ENCODE data around the gene FGF14.

FGF14 gene

GRCh38 chr13:102369302-102369701 is 32.5 kb downstream of the FGF14 start:
- Histone ChIP-seq H3K4me1 (ENCODE audit: control insufficient read depth in 1 of 2, insufficient read depth in 2 of 2, low read length in 2 of 2) (no peaks in the 10 kb centered on the region), H3K9ac (ENCODE audit: low read depth in 1 of 2, low read length in 2 of 2) (no peak overlapping the region), H3K9me3 (ENCODE audit: control insufficient read depth in 1 of 2, low read length in 2 of 2) (no peaks in the 10 kb centered on the region), H3K27me3 (ENCODE audit: control insufficient read depth in 1 of 2, insufficient read depth in 2 of 2, low read length in 2 of 2) (no peaks in the 10 kb centered on the region), H3K36me3 (ENCODE audit: control insufficient read depth in 1 of 2, insufficient read depth in 2 of 2, low read length in 2 of 2) (no peaks in the 10 kb centered on the region), H3K27ac (ENCODE audit: low read depth, low read length) (no peak overlapping the region), H3K4me3 (ENCODE audit: low read depth in 1 of 2, low read length in 2 of 2) (no peak overlapping the region)

GRCh38 chr13:102367836-102368235 is 34.0 kb downstream of the FGF14 start:
- no peak overlapping the region for H3K9ac ChIP-seq (ENCODE audit: low read depth in 1 of 2, low read length in 2 of 2)

GRCh38 chr13:102361113-102361512 is 40.7 kb downstream of the FGF14 start:
- Histone ChIP-seq H3K27me3 (ENCODE audit: control insufficient read depth in 1 of 2, insufficient read depth in 2 of 2, low read length in 2 of 2) (no peaks in the 10 kb centered on the region), H3K9ac (ENCODE audit: low read depth in 1 of 2, low read length in 2 of 2) (no peak overlapping the region), H3K4me1 (ENCODE audit: control insufficient read depth in 1 of 2, insufficient read depth in 2 of 2, low read length in 2 of 2) (no peaks in the 10 kb centered on the region), H3K36me3 (ENCODE audit: control insufficient read depth in 1 of 2, insufficient read depth in 2 of 2, low read length in 2 of 2) (no peaks in the 10 kb centered on the region), H3K9me3 (ENCODE audit: control insufficient read depth in 1 of 2, low read length in 2 of 2) (no peaks in the 10 kb centered on the region), H3K4me3 (ENCODE audit: low read depth in 1 of 2, low read length in 2 of 2) (no peak overlapping the region), H3K27ac (ENCODE audit: low read depth, low read length) (no peak overlapping the region)

More at GRCh38 chr13:102367836-102368235, 34.0 kb downstream of the FGF14 start:
- no peaks in the 10 kb centered on the region for H3K4me1 ChIP-seq (ENCODE audit: control insufficient read depth in 1 of 2, insufficient read depth in 2 of 2, low read length in 2 of 2)
- no peak overlapping the region for H3K27ac ChIP-seq (ENCODE audit: low read depth, low read length)
- H3K9me3 ChIP-seq (ENCODE audit: control insufficient read depth in 1 of 2, low read length in 2 of 2), result no peaks in the 10 kb centered on the region
- H3K27me3 ChIP-seq (ENCODE audit: control insufficient read depth in 1 of 2, insufficient read depth in 2 of 2, low read length in 2 of 2), result no peaks in the 10 kb centered on the region
- no peak overlapping the region for H3K4me3 ChIP-seq (ENCODE audit: low read depth in 1 of 2, low read length in 2 of 2)
- H3K36me3 ChIP-seq (ENCODE audit: control insufficient read depth in 1 of 2, insufficient read depth in 2 of 2, low read length in 2 of 2), result no peaks in the 10 kb centered on the region

GRCh38 chr13:102359264-102359663 is 42.6 kb downstream of the FGF14 start:
- no peaks in the 10 kb centered on the region for H3K9me3 ChIP-seq (ENCODE audit: control insufficient read depth in 1 of 2, low read length in 2 of 2)
- H3K36me3 ChIP-seq (ENCODE audit: control insufficient read depth in 1 of 2, insufficient read depth in 2 of 2, low read length in 2 of 2), result no peaks in the 10 kb centered on the region
- no peak overlapping the region for H3K4me3 ChIP-seq (ENCODE audit: low read depth in 1 of 2, low read length in 2 of 2)
- H3K27ac ChIP-seq (ENCODE audit: low read depth, low read length), result no peak overlapping the region
- H3K4me1 ChIP-seq (ENCODE audit: control insufficient read depth in 1 of 2, insufficient read depth in 2 of 2, low read length in 2 of 2), result no peaks in the 10 kb centered on the region
- no peaks in the 10 kb centered on the region for H3K27me3 ChIP-seq (ENCODE audit: control insufficient read depth in 1 of 2, insufficient read depth in 2 of 2, low read length in 2 of 2)
- no peak overlapping the region for H3K9ac ChIP-seq (ENCODE audit: low read depth in 1 of 2, low read length in 2 of 2)

GRCh38 chr13:102355251-102355650 is 46.6 kb downstream of the FGF14 start:
- Histone ChIP-seq H3K9me3 (ENCODE audit: control insufficient read depth in 1 of 2, low read length in 2 of 2) (no peaks in the 10 kb centered on the region), H3K4me3 (ENCODE audit: low read depth in 1 of 2, low read length in 2 of 2) (no peak overlapping the region), H3K9ac (ENCODE audit: low read depth in 1 of 2, low read length in 2 of 2) (no peak overlapping the region), H3K36me3 (ENCODE audit: control insufficient read depth in 1 of 2, insufficient read depth in 2 of 2, low read length in 2 of 2) (no peaks in the 10 kb centered on the region), H3K27ac (ENCODE audit: low read depth, low read length) (no peak overlapping the region), H3K27me3 (ENCODE audit: control insufficient read depth in 1 of 2, insufficient read depth in 2 of 2, low read length in 2 of 2) (no peaks in the 10 kb centered on the region), H3K4me1 (ENCODE audit: control insufficient read depth in 1 of 2, insufficient read depth in 2 of 2, low read length in 2 of 2) (no peaks in the 10 kb centered on the region)

- Histone ChIP-seq H3K36me3 (ENCODE audit: control insufficient read depth in 1 of 2, insufficient read depth in 2 of 2, low read length in 2 of 2) (no peaks in the 10 kb centered on the region), H3K9ac (ENCODE audit: low read depth in 1 of 2, low read length in 2 of 2) (no peak overlapping the region), H3K27ac (ENCODE audit: low read depth, low read length) (no peak overlapping the region), H3K4me1 (ENCODE audit: control insufficient read depth in 1 of 2, insufficient read depth in 2 of 2, low read length in 2 of 2) (no peaks in the 10 kb centered on the region), H3K4me3 (ENCODE audit: low read depth in 1 of 2, low read length in 2 of 2) (no peak overlapping the region), H3K27me3 (ENCODE audit: control insufficient read depth in 1 of 2, insufficient read depth in 2 of 2, low read length in 2 of 2) (no peaks in the 10 kb centered on the region), H3K9me3 (ENCODE audit: control insufficient read depth in 1 of 2, low read length in 2 of 2) (no peaks in the 10 kb centered on the region)
Measured at GRCh38 chr13:102354011-102354410, 47.8 kb downstream of the FGF14 start.

- H3K9ac ChIP-seq (ENCODE audit: low read depth in 1 of 2, low read length in 2 of 2), result no peak overlapping the region
- H3K27me3 ChIP-seq (ENCODE audit: control insufficient read depth in 1 of 2, insufficient read depth in 2 of 2, low read length in 2 of 2), result no peaks in the 10 kb centered on the region
- no peak overlapping the region for H3K27ac ChIP-seq (ENCODE audit: low read depth, low read length)
- H3K36me3 ChIP-seq (ENCODE audit: control insufficient read depth in 1 of 2, insufficient read depth in 2 of 2, low read length in 2 of 2), result no peaks in the 10 kb centered on the region
- H3K4me1 ChIP-seq (ENCODE audit: control insufficient read depth in 1 of 2, insufficient read depth in 2 of 2, low read length in 2 of 2), result no peaks in the 10 kb centered on the region
- no peaks in the 10 kb centered on the region for H3K9me3 ChIP-seq (ENCODE audit: control insufficient read depth in 1 of 2, low read length in 2 of 2)
- H3K4me3 ChIP-seq (ENCODE audit: low read depth in 1 of 2, low read length in 2 of 2), result no peak overlapping the region
Measured at GRCh38 chr13:102351521-102351920, 50.3 kb downstream of the FGF14 start.

- Histone ChIP-seq H3K36me3 (ENCODE audit: control insufficient read depth in 1 of 2, insufficient read depth in 2 of 2, low read length in 2 of 2) (no peaks in the 10 kb centered on the region), H3K27ac (ENCODE audit: low read depth, low read length) (no peak overlapping the region), H3K27me3 (ENCODE audit: control insufficient read depth in 1 of 2, insufficient read depth in 2 of 2, low read length in 2 of 2) (no peaks in the 10 kb centered on the region), H3K4me3 (ENCODE audit: low read depth in 1 of 2, low read length in 2 of 2) (no peak overlapping the region), H3K9me3 (ENCODE audit: control insufficient read depth in 1 of 2, low read length in 2 of 2) (no peaks in the 10 kb centered on the region), H3K9ac (ENCODE audit: low read depth in 1 of 2, low read length in 2 of 2) (no peak overlapping the region), H3K4me1 (ENCODE audit: control insufficient read depth in 1 of 2, insufficient read depth in 2 of 2, low read length in 2 of 2) (no peaks in the 10 kb centered on the region)
Measured at GRCh38 chr13:102347490-102347889, 54.4 kb downstream of the FGF14 start.

- H3K9me3 ChIP-seq (ENCODE audit: control insufficient read depth in 1 of 2, low read length in 2 of 2), result no peaks in the 10 kb centered on the region
- no peaks in the 10 kb centered on the region for H3K36me3 ChIP-seq (ENCODE audit: control insufficient read depth in 1 of 2, insufficient read depth in 2 of 2, low read length in 2 of 2)
- no peak overlapping the region for H3K4me3 ChIP-seq (ENCODE audit: low read depth in 1 of 2, low read length in 2 of 2)
- H3K4me1 ChIP-seq (ENCODE audit: control insufficient read depth in 1 of 2, insufficient read depth in 2 of 2, low read length in 2 of 2), result no peaks in the 10 kb centered on the region
- H3K27ac ChIP-seq (ENCODE audit: low read depth, low read length), result no peak overlapping the region
- H3K9ac ChIP-seq (ENCODE audit: low read depth in 1 of 2, low read length in 2 of 2), result no peak overlapping the region
- no peaks in the 10 kb centered on the region for H3K27me3 ChIP-seq (ENCODE audit: control insufficient read depth in 1 of 2, insufficient read depth in 2 of 2, low read length in 2 of 2)
Measured at GRCh38 chr13:102346769-102347168, 55.1 kb downstream of the FGF14 start.

- H3K9me3 ChIP-seq (ENCODE audit: control insufficient read depth in 1 of 2, low read length in 2 of 2), result no peaks in the 10 kb centered on the region
Measured at GRCh38 chr13:102344410-102344809, 57.4 kb downstream of the FGF14 start.

More at GRCh38 chr13:102344410-102344809, 57.4 kb downstream of the FGF14 start:
- Histone ChIP-seq H3K27ac (ENCODE audit: low read depth, low read length) (no peak overlapping the region), H3K27me3 (ENCODE audit: control insufficient read depth in 1 of 2, insufficient read depth in 2 of 2, low read length in 2 of 2) (no peaks in the 10 kb centered on the region), H3K9ac (ENCODE audit: low read depth in 1 of 2, low read length in 2 of 2) (no peak overlapping the region), H3K4me3 (ENCODE audit: low read depth in 1 of 2, low read length in 2 of 2) (no peak overlapping the region), H3K4me1 (ENCODE audit: control insufficient read depth in 1 of 2, insufficient read depth in 2 of 2, low read length in 2 of 2) (no peaks in the 10 kb centered on the region), H3K36me3 (ENCODE audit: control insufficient read depth in 1 of 2, insufficient read depth in 2 of 2, low read length in 2 of 2) (no peaks in the 10 kb centered on the region)
